ENCODE results near the gene RHOA. TPM values are rescaled to one million over a fixed set of nuclear protein-coding genes. Genes with fewer than 3 reads are reported as not detected.
A peak's percentile ranks its signal among the peaks of the same experiment; 100 is the strongest.

The RHOA gene
- total RNA-seq (2014; rRNA removed; shearing (Covaris generic)), result 781 and 915 TPM in 2 replicates
- polyA plus RNA-seq (2016; fragmentation: Nextera tagmentation; extraction: Ambion mirVana), result 996 and 1,025 TPM in 2 replicates

DNA sequence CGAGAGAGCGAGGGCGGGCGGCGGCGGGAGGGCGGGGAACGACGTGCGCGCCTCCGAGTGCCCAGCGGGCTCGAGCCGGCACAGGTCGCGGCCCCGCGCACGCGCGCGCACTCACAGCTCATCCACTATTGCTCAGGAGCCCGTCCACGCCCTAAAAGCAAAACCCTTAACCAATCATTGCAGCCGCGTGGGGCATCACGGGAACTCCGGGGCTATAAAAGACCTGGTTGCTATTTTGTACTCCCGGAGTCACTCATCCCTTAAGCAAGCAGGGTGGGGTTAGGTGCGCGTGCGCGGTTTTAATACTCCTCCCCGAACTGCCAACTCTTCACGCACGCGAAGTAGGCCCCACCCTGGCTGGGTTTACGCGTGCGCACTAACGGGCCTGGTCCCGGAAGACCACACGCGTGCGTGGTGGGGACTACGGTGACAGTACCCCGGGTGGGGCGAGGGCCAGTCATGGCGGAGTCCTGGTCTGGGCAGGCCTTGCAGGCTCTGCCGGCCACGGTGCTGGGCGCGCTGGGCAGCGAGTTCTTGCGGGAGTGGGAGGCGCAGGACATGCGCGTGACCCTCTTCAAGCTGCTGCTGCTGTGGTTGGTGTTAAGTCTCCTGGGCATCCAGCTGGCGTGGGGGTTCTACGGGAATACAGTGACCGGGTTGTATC is at the start of gene RHOA, which contains the start of gene TCTA:
Gene RHOA (minus strand): TSS at position 9 of the 664 bp plus-strand sequence. CDS start 36,387 bp downstream, outside the sequence.
Gene TCTA (plus strand): TSS at position 456 of the 664 bp plus-strand sequence. CDS start 4 bp downstream, at position 460.
- TF ChIP-seq EZH2phosphoT487 (IDR thresholded peaks at IDR 0.05; ENCODE audit: insufficient read depth, low read depth) (no peak), EZH2 (IDR thresholded peaks at IDR 0.05; ENCODE audit: insufficient read depth, poor library complexity, severe bottlenecking) (no peak)
- in situ Hi-C loops (cut with MboI), result no loop called here
- peak within 1 kb of the TSS; percentile 52; the same call in 1 of the 2 replicates for H2AFZ ChIP-seq
- H3K27me3 ChIP-seq (replicated peaks; ENCODE audit: insufficient read depth), result no peaks in the 10 kb centered on the region
- DNase-seq, result peak; percentile 100
- peak within 1 kb of the TSS; percentile 91 for H3K4me3 ChIP-seq
- H3K9me3 ChIP-seq (ENCODE audit: low read depth), result no peaks in the 10 kb centered on the region
- peak within 1 kb of the TSS; percentile 86 for H3K27ac ChIP-seq
- H3K9ac ChIP-seq, result peak within 1 kb of the TSS; percentile 98
- H4K20me1 ChIP-seq (ENCODE audit: insufficient read depth), result peaks cover 26% of the 10 kb centered on the region
- peaks cover 21% of the 10 kb centered on the region for H3F3A ChIP-seq (ENCODE audit: insufficient read depth)
- WGBS, 2 experiments (ENCODE audit: low coverage in 1 of 2, low lambda C conversion rate in 2 of 2, missing lambda C conversion rate in 2 of 2), result 0 to 2% methylated on average over 38 to 62 of the region's 62 CpGs
- H3K4me1 ChIP-seq (ENCODE audit: insufficient read depth), result peaks cover 35% of the 10 kb centered on the region
- no peaks in the 10 kb centered on the region for H3K9me2 ChIP-seq (ENCODE audit: insufficient read depth)
- peak within 1 kb of the TSS; percentile 99 for H3K4me2 ChIP-seq (ENCODE audit: unreplicated experiment)
- peaks cover 85% of the 10 kb centered on the region for H3K79me2 ChIP-seq (ENCODE audit: insufficient read depth)
- H3K36me3 ChIP-seq (ENCODE audit: low read depth), result no peaks in the 10 kb centered on the region; the same call in 1 of the 2 replicates

DNA sequence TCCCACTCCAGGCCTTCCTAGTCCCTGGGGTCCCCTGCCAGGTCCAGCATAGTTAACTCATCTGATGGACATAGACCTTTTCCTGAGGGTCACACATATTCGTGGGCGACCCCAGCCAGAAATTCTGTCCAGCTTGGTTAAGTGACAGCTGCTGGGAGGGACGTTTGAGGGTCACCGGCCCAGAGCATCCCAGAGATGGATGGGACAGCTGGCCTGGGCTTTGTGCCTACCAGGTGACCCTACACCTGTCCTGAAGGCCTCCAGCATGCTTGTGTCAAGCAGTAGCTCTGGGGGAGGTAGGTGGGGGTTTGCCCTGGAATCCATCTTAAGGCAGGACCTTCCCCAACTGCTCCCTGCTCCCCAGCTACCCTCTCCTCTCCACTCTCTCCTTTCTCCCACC is 49.2 kb upstream of the RHOA start:
- no peaks in the 10 kb centered on the region for H3F3A ChIP-seq (ENCODE audit: insufficient read depth)
- H3K4me3 ChIP-seq, result no peak overlapping the region
- H3K9me2 ChIP-seq (ENCODE audit: insufficient read depth), result no peaks in the 10 kb centered on the region
- H4K20me1 ChIP-seq (ENCODE audit: insufficient read depth), result no peaks in the 10 kb centered on the region
- H3K9ac ChIP-seq, result no peak overlapping the region
- no peaks in the 10 kb centered on the region for H3K79me2 ChIP-seq (ENCODE audit: insufficient read depth)
- H3K9me3 ChIP-seq (ENCODE audit: low read depth), result no peaks in the 10 kb centered on the region
- no peak for TF ChIP-seq EZH2phosphoT487 (IDR thresholded peaks at IDR 0.05; ENCODE audit: insufficient read depth, low read depth)
- TF ChIP-seq EZH2 (IDR thresholded peaks at IDR 0.05; ENCODE audit: insufficient read depth, poor library complexity, severe bottlenecking), result no peak
- H3K27ac ChIP-seq, result no peak overlapping the region
- peaks cover 20% of the 10 kb centered on the region for H3K4me1 ChIP-seq (ENCODE audit: insufficient read depth)
- H3K27me3 ChIP-seq (replicated peaks; ENCODE audit: insufficient read depth), result no peaks in the 10 kb centered on the region
- 69 to 72% methylated on average over 4 of the region's 4 CpGs for WGBS, 2 experiments (ENCODE audit: low coverage in 1 of 2, low lambda C conversion rate in 2 of 2, missing lambda C conversion rate in 2 of 2)
- in situ Hi-C loops (cut with MboI), result no loop called here
- H2AFZ ChIP-seq, result no peak overlapping the region
- no peaks in the 10 kb centered on the region for H3K36me3 ChIP-seq (ENCODE audit: low read depth)
- H3K4me2 ChIP-seq (ENCODE audit: unreplicated experiment), result no peak overlapping the region
- no peak for DNase-seq

DNA sequence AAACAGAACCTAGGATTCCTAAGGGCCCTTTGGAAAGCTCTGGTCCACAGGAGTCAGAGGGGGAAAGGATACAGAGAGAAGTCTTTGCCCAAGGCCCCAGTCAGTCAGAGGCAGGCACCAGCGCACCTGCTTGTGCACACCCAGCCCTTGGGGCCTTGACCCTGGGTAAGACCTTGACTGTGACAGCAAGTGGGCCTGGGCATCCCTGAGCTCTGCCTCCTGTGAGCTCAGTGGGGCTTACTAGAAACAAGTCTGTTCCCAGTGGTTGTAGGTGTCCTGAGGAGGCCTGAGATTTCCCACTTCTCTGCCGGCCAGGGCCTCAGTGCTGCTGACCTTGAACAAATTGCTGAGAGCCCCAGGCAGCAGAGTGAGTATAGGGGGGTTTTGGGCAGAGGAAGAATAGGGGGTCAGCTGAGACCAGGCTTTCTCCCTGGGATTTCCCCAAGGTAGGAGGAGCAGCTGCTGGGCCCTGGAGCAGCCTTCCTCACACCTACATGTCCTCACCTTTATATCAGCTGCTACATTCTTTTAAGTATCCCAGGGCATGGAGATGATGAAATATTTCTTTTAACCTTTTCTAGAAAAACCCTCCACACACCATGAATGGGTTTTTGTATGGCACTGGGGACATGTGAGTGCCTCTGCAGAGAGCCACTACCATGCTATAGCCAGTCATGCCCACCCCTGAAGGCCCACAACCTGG is 48.6 kb upstream of the RHOA start:
- H3K79me2 ChIP-seq (ENCODE audit: insufficient read depth), result no peaks in the 10 kb centered on the region
- 100% methylated on average over 2 of the region's 2 CpGs for WGBS, 2 experiments (ENCODE audit: low coverage in 1 of 2, low lambda C conversion rate in 2 of 2, missing lambda C conversion rate in 2 of 2)
- H3F3A ChIP-seq (ENCODE audit: insufficient read depth), result no peaks in the 10 kb centered on the region
- TF ChIP-seq EZH2 (IDR thresholded peaks at IDR 0.05; ENCODE audit: insufficient read depth, poor library complexity, severe bottlenecking) (no peak), EZH2phosphoT487 (IDR thresholded peaks at IDR 0.05; ENCODE audit: insufficient read depth, low read depth) (no peak)
- no peaks in the 10 kb centered on the region for H3K36me3 ChIP-seq (ENCODE audit: low read depth)
- no peaks in the 10 kb centered on the region for H4K20me1 ChIP-seq (ENCODE audit: insufficient read depth)
- no peak overlapping the region for H3K4me3 ChIP-seq
- no peak overlapping the region for H3K9ac ChIP-seq
- no peak overlapping the region for H3K27ac ChIP-seq
- no peak overlapping the region for H2AFZ ChIP-seq
- peaks cover 20% of the 10 kb centered on the region for H3K4me1 ChIP-seq (ENCODE audit: insufficient read depth)
- no peak overlapping the region for H3K4me2 ChIP-seq (ENCODE audit: unreplicated experiment)
- no peaks in the 10 kb centered on the region for H3K9me3 ChIP-seq (ENCODE audit: low read depth)
- in situ Hi-C loops (cut with MboI), result no loop called here
- no peaks in the 10 kb centered on the region for H3K9me2 ChIP-seq (ENCODE audit: insufficient read depth)
- no peak for DNase-seq
- no peaks in the 10 kb centered on the region for H3K27me3 ChIP-seq (replicated peaks; ENCODE audit: insufficient read depth)

DNA sequence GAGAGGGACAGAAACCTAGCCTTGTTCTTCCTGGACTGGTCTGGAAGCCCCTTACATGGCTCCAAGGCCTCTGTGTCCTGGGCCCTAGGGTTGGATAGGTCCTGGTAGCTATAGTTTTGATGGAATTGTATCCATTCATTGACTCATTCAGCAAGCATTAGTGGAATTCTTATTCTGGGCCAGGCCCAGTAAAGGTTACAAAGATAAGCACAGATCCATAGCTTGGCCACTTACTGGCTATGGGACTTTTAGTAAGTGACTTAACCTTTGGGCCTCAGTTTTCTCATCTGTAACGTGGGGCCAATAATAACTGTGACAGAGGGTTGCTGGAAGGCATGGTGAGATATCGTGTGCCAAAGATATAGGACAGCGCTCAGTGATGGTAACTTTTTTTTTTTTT is 44.7 kb upstream of the RHOA start:
- in situ Hi-C loops (cut with MboI), result no loop called here
- no peak for DNase-seq
- no peaks in the 10 kb centered on the region for H4K20me1 ChIP-seq (ENCODE audit: insufficient read depth)
- H2AFZ ChIP-seq, result no peak overlapping the region
- H3K9me2 ChIP-seq (ENCODE audit: insufficient read depth), result no peaks in the 10 kb centered on the region
- no peak overlapping the region for H3K4me2 ChIP-seq (ENCODE audit: unreplicated experiment)
- no peak overlapping the region for H3K4me3 ChIP-seq
- no peak for TF ChIP-seq EZH2 (IDR thresholded peaks at IDR 0.05; ENCODE audit: insufficient read depth, poor library complexity, severe bottlenecking)
- no peaks in the 10 kb centered on the region for H3K79me2 ChIP-seq (ENCODE audit: insufficient read depth)
- peaks cover 8% of the 10 kb centered on the region for H3K4me1 ChIP-seq (ENCODE audit: insufficient read depth)
- no peak overlapping the region for H3K9ac ChIP-seq
- H3K27me3 ChIP-seq (replicated peaks; ENCODE audit: insufficient read depth), result no peaks in the 10 kb centered on the region
- H3K36me3 ChIP-seq (ENCODE audit: low read depth), result no peaks in the 10 kb centered on the region
- H3K9me3 ChIP-seq (ENCODE audit: low read depth), result no peaks in the 10 kb centered on the region
- 87 to 92% methylated on average over 3 of the region's 3 CpGs for WGBS, 2 experiments (ENCODE audit: low coverage in 1 of 2, low lambda C conversion rate in 2 of 2, missing lambda C conversion rate in 2 of 2)
- no peaks in the 10 kb centered on the region for H3F3A ChIP-seq (ENCODE audit: insufficient read depth)
- H3K27ac ChIP-seq, result no peak overlapping the region
